Stimulated activated CD4-positive, alpha-beta T cell treated with anti-CD3 and anti-CD28 coated beads, TNF-alpha, amount 100 ng/mL, for 24 hours (primary cell): ENCODE data around the gene RAP2C.

Experiments used
- DNase-seq, 3 experiments: peaks; one replicate each; pipeline ENCODE4 v3.0.0-alpha.2; 2020; ENCODE audit warnings: low read depth in 3 of 3

The RAP2C gene

DNA sequence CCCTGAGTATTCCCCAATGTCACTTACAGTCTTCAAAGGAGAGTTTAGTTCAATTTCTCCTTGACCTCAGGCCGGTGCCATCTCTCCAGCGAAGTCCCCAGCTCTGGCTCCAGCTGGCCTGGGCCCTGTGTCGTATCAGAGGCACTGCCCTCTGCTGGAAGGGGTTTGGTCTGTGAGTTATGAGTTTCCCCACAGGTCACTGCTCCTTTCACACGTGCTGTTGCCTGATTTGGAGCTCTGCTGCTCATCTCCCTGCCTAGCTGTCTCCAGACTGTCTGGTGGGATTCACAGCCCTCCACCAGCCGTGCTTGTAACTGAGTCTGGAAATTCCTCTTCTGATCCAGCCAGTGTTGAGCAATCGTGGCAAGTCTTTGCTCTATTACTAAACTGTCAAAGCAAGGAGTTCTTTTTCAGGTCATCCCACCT lies at the start of gene RAP2C:
RAP2C (minus strand) TSS at position 105 of the 426 bp plus-strand sequence. CDS start 2,179 bp downstream, outside the sequence.
- DNase-seq, result peak; percentile 8 to 45 (median 22)

GRCh38 chrX:132267392-132267791 lies 48.1 kb upstream of the RAP2C start:
- DNase-seq, result no peak

DNA sequence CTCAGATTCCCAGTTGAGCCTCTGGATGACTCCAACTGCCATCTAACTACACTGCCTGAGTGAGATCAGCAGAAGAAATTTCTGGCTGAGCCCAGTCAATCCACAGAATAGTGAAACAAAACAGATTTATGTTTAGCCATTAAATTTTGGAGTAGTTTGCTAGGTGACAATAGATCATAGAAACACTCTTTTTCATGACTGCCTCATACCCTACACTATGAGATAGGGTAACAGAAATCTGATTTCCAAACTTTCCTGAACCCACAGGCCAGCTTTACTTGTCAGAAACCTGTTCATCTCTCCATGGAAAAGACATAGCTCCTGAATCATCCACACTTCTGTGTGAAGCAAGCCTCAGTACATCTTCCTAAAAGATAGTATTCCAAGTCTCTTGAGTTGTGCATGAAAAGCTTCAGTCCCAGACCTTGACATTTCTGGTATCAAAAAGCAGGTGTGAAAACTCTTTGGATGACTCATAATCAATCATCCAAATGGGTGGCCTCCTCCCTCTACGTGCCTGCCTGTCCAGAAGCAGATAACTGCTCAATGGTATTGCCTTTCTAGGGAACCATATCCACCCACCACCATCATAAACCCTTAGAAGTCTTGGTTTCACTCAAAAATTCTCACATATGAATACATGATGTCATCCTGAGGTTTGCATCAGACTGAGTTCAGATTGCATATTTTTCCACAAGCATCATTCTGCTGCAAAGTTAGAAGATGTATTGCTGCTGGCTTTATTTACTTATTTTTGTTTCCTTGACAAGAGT lies 47.5 kb upstream of the RAP2C start:
- peak in 1 of 3 experiments; percentile 10 for DNase-seq

- no peak for DNase-seq
Observed at GRCh38 chrX:132263127-132263526, 43.9 kb upstream of the RAP2C start.

DNA sequence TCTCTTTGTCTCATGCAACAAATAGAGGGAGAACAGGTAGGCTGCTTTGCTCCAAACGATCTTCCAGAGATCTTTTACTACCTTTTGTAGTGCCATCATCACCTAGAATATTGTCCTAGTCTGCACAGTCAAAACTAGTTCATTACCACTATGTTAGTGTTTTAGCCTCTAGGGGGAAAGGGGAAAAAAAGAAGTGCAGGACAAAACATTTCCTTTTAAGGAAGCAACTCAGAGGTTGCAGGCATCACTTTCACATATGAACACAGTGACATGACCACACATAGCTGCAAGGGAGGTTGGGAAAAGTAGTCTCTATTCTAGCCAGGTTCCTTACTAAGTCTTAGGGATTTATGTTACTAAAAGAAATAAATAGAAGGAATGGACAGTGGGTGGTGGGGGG lies 39.3 kb upstream of the RAP2C start:
- DNase-seq, result no peak

- no peak for DNase-seq
Observed at GRCh38 chrX:132257116-132257515, 37.9 kb upstream of the RAP2C start.

DNA sequence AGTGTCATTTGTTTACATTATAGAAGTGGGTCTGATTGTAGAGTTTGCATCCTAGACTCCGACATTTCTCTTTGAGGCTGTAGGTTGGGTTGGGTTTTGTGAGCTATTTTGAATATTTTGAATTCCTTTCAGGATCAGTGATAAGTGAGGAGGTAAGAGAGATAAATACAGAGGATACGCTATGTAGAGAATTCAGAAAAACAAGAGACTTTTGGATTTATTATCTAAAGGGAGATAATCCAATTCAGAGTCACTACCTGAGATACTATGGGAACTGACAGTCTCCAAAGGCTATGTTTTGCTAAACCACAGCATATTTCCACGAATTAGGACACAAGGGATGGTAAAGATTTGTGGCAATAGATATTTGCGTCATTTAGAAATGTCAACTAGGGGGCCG lies 16.9 kb upstream of the RAP2C start:
- DNase-seq, result no peak

GRCh38 chrX:132235488-132235887 lies 16.2 kb upstream of the RAP2C start:
- DNase-seq, result no peak

GRCh38 chrX:132231587-132231986 lies 12.3 kb upstream of the RAP2C start:
- no peak for DNase-seq

DNA sequence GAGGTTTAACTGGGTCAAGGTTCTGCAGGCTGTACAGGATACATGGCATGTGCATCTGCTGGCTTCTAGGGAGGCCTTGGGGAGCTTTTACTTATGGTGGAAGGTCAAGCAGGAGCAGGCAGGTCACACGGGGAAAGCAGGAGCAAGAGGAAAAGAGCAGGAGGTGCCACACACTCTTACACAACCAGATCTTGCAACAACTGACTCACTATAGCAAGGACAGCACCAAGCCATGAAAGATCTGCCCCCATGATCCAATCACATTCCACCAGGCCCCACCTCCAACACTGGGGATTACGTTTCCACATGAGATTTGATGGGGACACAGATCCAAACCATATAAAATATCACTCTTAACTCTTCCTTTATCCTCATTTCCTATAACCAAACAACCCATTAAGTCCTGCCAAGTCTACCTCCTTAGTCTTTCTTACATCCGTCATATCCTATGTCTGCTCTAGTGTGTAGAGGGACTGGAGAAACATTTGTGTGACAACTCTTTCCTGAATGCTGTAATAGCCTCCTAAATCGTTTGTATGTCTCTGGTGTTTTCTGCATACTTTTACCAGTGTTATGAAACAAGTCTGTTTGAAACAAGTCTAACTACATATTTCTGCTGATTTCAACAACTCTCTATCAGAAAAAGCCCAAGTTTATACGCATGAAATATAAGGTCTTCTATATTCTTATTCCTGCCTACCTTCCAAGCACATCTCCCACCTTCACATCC lies 8.3 kb upstream of the RAP2C start:
- DNase-seq, result no peak

GRCh38 chrX:132226169-132226568 lies 6.9 kb upstream of the RAP2C start:
- no peak for DNase-seq

GRCh38 chrX:132218100-132218812 lies 991 bp downstream of the RAP2C start:
- peak; percentile 54 to 72 (median 60) for DNase-seq

DNA sequence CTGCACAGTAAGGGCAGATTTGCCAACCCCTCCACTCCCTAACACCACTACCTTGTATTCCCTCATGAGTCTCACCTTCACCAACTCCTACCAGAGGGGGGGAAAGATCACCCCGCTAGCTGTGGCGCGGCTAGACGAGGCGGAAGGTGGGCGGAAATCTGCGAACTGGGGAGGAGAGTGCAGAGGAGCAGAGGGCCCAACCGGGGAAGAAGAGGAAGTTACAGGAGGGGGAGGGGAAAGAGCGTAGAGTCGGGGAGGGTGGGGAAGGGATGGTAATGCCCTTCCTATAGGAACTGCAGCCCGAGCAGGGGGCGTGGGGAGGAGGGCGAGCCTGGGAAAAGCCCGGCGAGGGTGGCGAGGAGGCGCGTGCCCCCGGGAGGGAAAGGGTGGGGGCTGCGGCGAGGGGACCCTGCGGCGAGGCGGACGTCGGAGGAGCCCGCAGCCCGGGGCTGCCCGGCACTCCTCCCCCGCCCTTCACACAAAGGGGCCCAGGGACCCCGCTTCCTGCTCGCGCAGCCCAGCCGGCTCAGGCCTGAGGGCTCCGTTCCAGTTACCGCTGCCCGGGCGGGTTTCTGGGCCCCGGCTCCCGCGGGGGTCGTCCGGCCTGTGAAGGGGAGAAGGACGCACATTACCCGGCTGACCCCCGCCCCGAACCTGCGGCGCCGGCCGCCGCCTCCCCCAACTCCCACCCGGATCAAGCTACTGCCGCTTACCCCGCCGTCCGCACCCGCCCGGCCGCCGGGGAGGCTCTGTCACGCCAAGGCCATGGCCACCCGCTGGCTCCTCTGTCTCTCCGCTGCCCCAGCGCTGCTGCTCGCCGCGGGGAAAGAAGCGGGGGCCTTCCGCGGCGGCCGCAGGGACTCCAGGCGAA lies 1.8 kb downstream of the RAP2C start:
- peak; percentile 50 to 66 (median 60) for DNase-seq

- no peak for DNase-seq
Observed at GRCh38 chrX:132216806-132217202, 2.4 kb downstream of the RAP2C start.

DNA sequence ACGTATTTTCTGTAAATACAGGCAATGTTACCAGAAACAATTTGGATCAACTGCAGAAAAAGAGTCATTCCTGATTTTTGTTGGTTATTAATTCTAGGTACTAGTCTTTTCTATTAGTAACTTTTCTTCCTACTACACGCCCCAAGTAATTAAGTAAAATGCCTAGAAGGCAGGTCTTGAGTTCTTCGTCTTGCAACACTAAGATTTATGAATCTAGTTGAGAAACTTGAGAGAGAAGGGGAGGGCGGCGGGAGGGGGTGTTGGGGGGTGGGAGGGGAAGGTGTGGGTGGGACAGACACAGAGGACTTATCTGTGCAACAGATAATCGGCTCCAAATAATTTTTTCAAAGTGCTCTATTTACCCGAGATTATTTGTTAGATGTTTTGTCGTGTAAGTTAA lies 3.0 kb downstream of the RAP2C start:
- no peak for DNase-seq

DNA sequence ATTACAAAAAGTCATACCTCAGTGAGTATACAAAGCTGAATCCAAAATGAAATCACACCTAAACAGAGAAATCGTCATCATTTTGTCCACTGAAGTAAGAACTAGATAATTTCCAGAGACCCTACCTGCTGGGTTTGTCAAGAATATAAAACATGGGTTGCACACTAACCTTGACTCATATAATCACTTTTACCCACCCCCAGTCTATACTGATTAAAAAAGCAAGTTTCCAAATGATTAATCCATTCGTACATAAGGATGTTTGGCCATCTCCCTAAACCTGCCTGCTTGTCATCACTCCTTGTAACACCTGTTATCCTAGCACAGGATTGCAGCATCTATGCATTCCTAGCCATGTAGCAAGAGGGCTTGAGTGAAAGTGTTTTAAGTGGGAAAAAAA lies 4.7 kb downstream of the RAP2C start:
- DNase-seq, result no peak

DNA sequence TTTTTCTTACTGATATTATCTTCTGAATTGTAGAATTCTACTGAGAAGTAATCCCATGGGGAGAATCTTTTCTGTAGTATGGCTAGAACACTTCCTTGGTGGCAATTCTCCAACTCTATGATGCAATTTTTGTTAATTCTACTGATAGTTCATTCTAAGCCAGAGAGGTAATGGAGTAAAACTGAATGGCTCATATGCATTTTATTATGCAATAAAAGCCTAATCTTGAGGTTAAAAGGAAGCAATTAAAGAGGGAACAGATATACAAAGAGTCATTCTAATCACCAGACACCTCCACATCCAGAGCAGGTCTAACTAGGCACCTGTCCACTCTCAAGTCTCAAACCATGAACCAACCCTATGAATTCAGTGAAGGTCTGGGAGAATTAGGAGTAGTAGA lies 9.7 kb downstream of the RAP2C start:
- no peak for DNase-seq

DNA sequence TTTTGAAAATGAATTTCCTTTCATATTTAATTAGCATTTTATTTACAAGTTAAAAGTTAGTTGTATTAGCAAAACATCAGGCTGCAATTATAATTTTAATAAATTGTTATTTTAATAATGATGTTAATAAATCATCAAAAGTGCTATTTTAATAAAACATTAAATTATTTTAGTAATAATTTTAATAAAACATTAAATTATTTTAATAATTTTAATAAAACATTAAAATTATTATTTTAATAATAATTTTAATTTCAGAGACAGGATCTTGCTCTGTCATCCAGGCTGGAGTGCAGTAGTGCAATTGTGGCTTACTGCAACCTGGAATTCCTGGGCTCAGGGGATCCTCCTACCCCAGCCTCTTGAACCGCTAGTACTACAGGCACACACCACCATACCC lies 10.8 kb downstream of the RAP2C start:
- DNase-seq, result no peak

DNA sequence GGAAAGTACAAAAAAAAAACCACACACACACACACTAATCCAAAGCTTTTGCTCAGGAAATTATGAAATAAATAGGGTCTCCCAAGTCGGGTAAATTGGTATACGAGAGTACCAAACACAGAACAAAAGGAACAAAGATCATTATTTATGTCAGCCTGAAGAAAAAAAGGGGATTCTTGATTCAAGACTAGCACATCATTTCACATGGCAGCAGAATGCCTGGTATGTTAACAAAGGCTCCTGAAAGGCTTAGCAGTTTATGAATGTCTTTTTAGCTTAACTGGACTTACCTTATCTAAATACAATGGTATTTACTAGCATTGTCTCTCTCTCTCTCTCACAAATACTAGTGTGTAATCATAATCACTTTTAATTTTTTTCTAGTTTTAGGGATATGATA lies 11.3 kb downstream of the RAP2C start:
- DNase-seq, result no peak

DNA sequence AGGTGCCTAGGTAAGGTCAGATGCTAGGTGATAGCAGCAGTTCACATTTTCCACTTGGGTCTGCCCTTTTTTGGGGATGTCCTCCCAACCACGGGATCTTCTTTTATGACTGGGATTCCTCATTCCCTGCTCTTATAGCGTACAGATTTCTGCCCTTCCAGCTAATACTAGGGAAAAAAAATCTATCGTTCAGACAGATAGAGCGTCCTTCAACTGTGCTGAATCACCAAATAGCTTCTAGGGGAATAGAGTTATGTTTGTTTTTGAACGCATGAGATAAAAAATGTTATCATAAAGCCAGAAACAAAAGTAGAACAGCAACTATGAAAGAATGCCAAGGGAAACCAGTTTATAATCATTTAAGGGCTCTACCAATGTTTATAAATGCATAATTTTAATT lies 13.0 kb downstream of the RAP2C start:
- DNase-seq, result no peak

DNA sequence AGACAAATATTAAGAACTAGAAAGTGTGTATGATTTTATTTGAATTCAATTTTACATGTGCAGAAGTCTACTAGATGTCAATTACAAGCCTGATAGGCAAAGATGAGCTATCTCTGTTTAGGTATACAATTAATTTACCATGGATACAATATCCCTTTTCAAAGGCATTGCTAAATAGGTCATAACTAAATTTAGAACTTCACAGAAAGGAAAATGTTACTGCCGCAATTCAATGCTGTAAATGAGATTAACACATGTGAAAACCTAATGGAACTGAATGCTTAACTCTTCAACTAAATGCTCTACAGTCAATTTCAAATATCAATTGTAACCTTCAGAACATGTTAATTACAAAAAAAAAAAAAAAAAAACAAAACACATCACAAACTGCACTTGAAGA lies 14.6 kb downstream of the RAP2C start:
- DNase-seq, result no peak

GRCh38 chrX:132200976-132201375 lies 18.3 kb downstream of the RAP2C start:
- no peak for DNase-seq
